Immature natural killer cell (primary cell): ENCODE results near the gene TFB1M. TPM values are rescaled to one million over a fixed set of nuclear protein-coding genes. Genes with fewer than 3 reads are reported as not detected.

Experiments used
- DNase-seq, 3 donors: peaks; one replicate each; pipeline ENCODE4 v3.0.0; 2022; ENCODE audit warnings: mixed read lengths in 1 of 3
- H3K27ac Mint-ChIP-seq, 6 donors: one replicate each; pipeline ENCODE4 v1.8.0; 2020; ENCODE audit warnings: mixed read lengths in 6 of 6, mild to moderate bottlenecking in 5 of 6, inconsistent platforms in 4 of 6, moderate library complexity in 3 of 6
- H3K27me3 Mint-ChIP-seq, 3 donors: one replicate each; pipeline ENCODE4 v1.8.0; 2020 to 2021; ENCODE audit warnings: low read depth in 3 of 3, mild to moderate bottlenecking in 3 of 3, mixed read lengths in 3 of 3, moderate library complexity in 3 of 3, inconsistent platforms in 1 of 3
- H3K36me3 Mint-ChIP-seq, 3 donors: one replicate each; pipeline ENCODE4 v1.8.0; 2020; ENCODE audit warnings: mixed read lengths in 3 of 3, inconsistent platforms in 2 of 3, mild to moderate bottlenecking in 2 of 3
- H3K4me1 Mint-ChIP-seq, 2 donors: one replicate each; pipeline ENCODE4 v1.8.0; 2020; ENCODE audit warnings: inconsistent platforms in 2 of 2, mild to moderate bottlenecking in 2 of 2, mixed read lengths in 2 of 2, moderate library complexity in 1 of 2
- H3K4me3 Mint-ChIP-seq, 5 donors: one replicate each; pipeline ENCODE4 v1.8.0; 2020; ENCODE audit warnings: mild to moderate bottlenecking in 5 of 5, mixed read lengths in 5 of 5, inconsistent platforms in 3 of 5, moderate library complexity in 3 of 5
- H3K9me3 Mint-ChIP-seq, 6 donors: one replicate each; pipeline ENCODE4 v1.8.0; 2020; ENCODE audit warnings: mild to moderate bottlenecking in 6 of 6, mixed read lengths in 6 of 6, inconsistent platforms in 4 of 6, moderate library complexity in 3 of 6
- polyA plus RNA-seq, 3 donors: library from polyadenylated mRNA; unstranded; fragments of 300-500 nt; fragmentation: Illumina TruSeq; gene quantifications; one replicate each; pipeline ENCODE4 v1.2.3, GENCODE V29; 2021

Gene TFB1M
- polyA plus RNA-seq, 3 donors from 2014 or later: 7.8 to 16.1 (median 10.6) TPM

DNA sequence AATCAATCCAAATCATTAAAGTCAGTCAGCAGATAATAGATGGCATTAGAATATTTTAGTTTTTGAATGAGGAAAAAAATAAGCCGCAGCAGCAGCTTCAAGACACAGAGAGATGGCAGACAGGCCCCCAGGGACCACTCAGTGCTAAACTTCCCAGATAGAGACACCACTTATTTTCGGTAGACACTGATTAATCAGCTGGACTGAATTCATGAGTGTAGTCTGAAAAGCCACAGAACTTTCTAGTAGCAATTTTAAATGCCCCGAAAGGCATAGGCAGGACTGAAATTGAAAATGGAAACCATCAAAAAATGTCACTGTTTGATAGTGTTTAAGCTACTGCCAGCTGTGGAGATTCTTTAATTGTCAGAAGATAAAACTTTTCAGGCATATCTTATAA lies 53.6 kb downstream of the TFB1M start:
- DNase-seq: no peak
- Mint-ChIP-seq H3K4me3 (no peak overlapping the region), H3K9me3 (no peaks in the 10 kb centered on the region), H3K27ac (no peak overlapping the region), H3K4me1 (peaks cover 0 to 5% of the 10 kb centered on the region in 2 donors), H3K27me3 (peaks cover 0 to 2% (median 0%) of the 10 kb centered on the region in 3 donors), H3K36me3 (peaks cover 13 to 40% (median 23%) of the 10 kb centered on the region in 3 donors)

DNA sequence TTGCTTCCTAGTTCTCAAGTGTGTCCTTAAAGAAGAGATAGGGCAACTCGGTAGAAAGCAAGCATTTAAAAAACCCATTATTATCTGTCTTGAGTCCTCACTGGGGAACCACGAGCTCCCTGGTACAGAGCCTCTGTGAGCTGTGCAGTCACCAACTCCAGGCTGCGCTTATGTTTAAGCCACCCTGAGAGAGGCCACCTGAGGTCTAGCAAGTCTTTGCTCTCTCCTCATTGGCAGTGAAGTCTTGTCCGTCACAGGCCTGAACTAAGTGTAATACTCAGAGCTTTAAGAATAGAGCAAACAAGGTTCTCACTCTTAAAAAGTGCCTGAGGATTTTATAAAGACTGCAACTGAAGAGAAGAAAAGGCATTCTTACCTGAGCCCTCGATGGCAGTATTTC lies 54.4 kb downstream of the TFB1M start:
- Mint-ChIP-seq H3K9me3 (no peaks in the 10 kb centered on the region), H3K4me3 (no peak overlapping the region), H3K27ac (no peak overlapping the region), H3K4me1 (peaks cover 0 to 5% of the 10 kb centered on the region in 2 donors), H3K27me3 (peaks cover 0 to 2% (median 0%) of the 10 kb centered on the region in 3 donors), H3K36me3 (peaks cover 13 to 42% (median 23%) of the 10 kb centered on the region in 3 donors)
- no peak for DNase-seq

DNA sequence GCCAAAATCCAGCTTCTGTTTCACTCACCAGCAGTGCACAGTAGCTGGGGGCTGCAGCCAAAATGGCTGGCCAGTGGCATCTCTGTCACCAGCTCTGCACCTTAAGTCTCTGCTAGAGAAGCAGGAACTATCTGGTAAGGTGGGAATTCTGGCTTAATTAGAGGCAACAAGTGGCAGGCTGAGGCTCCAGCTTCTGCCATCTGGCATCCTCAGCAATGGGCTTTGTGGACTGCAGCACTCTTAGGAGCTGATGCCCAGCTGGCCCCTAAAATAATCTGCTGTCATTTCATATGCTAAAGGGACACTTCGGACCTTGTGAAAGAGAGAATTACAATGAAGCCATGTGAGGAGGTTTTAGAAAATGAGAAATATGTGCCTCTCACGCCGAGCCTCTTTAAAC lies 55.1 kb downstream of the TFB1M start:
- Mint-ChIP-seq H3K27ac (no peak overlapping the region), H3K4me1 (peaks cover 4 to 5% of the 10 kb centered on the region in 2 donors), H3K4me3 (no peak overlapping the region), H3K9me3 (no peaks in the 10 kb centered on the region), H3K27me3 (peaks cover 0 to 2% (median 0%) of the 10 kb centered on the region in 3 donors), H3K36me3 (peaks cover 9 to 48% (median 23%) of the 10 kb centered on the region in 3 donors)
- no peak for DNase-seq

DNA sequence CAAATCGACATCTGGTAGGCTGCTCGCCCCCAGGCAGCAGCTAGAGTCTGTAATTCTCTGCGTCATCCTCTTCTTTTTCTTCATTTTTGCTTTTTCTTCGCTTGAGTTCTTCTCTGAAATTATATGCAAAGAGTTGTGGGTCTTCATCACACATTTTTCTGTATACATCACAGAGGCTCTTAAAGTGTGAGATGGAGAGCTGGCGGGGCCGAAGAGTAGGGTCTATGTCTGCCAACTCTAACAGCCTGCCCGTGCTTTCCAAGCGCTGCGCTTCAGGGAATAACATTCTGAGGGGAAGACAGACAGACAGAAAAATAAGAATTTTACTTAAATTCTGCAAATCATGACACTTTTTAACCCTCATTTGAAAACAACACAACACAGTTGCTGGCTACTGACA lies 56.5 kb downstream of the TFB1M start:
- H3K27me3 Mint-ChIP-seq: peaks cover 0 to 2% (median 0%) of the 10 kb centered on the region in 3 donors
- DNase-seq: no peak
- H3K36me3 Mint-ChIP-seq: peaks cover 9 to 49% (median 24%) of the 10 kb centered on the region in 3 donors
- H3K27ac Mint-ChIP-seq: no peak overlapping the region
- no peak overlapping the region for H3K4me3 Mint-ChIP-seq
- H3K9me3 Mint-ChIP-seq: no peaks in the 10 kb centered on the region
- H3K4me1 Mint-ChIP-seq: peaks cover 5 to 6% of the 10 kb centered on the region in 2 donors

DNA sequence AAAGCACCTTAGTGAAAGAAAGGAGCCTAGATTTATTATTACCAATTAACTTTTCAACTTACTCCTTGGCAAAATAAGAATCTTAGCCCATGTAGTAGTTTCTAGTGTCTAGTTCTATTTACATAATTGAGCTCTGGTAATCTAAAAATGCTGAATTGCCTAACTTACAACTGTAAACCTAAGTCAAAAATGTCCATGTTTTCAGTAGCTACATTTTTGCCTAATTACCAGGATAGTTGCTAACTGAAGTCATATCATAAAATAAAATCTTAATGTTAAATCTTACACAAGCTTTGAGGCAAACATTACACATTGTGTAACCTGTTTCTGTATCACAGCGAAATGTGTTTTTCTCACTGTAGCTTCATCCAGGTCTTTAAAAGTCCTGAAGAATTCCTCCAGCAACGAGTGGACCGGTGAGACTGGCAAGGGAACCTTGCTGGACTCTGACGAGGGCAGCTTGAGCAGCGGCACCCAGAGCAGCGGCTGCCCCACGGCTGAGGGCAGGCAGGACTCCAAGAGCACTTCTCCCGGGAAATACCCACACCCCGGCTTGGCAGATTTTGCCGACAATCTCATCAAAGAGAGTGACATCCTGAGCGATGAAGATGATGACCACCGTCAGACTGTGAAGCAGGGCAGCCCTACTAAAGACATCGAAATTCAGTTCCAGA lies 58.0 kb downstream of the TFB1M start:
- Mint-ChIP-seq H3K27me3 (peaks cover 0 to 2% (median 0%) of the 10 kb centered on the region in 3 donors), H3K4me1 (peaks cover 0 to 6% of the 10 kb centered on the region in 2 donors), H3K9me3 (no peaks in the 10 kb centered on the region), H3K27ac (peak overlapping the region in 1 of 6 donors; percentile 7), H3K36me3 (peaks cover 9 to 49% (median 27%) of the 10 kb centered on the region in 3 donors), H3K4me3 (no peak overlapping the region)
- no peak for DNase-seq

DNA sequence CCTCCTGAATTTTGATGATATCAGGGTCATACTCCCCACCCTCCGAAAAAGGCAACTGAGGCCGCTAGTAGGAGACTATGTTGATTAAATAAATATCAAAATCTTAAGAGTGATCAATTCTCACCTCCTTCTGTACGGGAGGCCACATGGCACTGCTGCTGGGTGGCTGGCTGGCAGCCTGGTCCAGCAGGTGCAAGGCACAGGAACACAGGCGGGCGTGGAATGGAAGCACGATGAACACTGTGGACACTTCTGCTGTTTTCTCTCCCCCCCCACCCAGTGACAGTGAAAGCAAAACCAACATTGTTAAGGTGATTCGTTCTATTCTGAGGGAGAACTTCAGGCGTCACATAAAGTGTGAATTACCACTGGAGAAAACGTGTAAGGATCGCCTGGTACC lies 60.1 kb downstream of the TFB1M start:
- no peak for DNase-seq
- peaks cover 15 to 39% (median 23%) of the 10 kb centered on the region in 3 donors for H3K36me3 Mint-ChIP-seq
- peak overlapping the region in 2 of 6 donors; percentile 48 to 73 for H3K27ac Mint-ChIP-seq
- no peaks in the 10 kb centered on the region for H3K9me3 Mint-ChIP-seq
- H3K4me3 Mint-ChIP-seq: peak overlapping the region in 1 of 5 donors; percentile 13
- H3K27me3 Mint-ChIP-seq: peaks cover 0 to 1% (median 0%) of the 10 kb centered on the region in 3 donors
- peaks cover 0 to 6% of the 10 kb centered on the region in 2 donors for H3K4me1 Mint-ChIP-seq

DNA sequence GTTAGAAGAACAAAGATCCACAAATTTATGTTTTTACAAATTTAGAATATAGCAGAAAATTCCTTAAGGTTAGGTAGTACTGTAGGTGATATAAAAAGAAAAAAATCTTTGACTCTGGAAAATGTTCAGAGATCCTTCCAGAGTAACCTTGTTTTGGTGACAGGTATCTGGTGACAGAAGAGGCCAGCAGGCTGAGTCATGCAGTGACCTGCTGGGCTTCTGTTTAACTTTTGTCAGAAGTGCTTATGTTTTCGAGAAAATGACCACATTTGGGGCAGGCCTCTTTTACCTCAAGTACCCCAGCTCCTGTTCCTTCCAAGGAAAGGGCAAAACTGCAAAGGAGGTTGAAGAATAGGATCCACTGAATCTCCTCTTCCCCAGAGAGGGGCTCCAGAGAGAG lies 60.9 kb downstream of the TFB1M start:
- no peak overlapping the region for H3K4me3 Mint-ChIP-seq
- H3K36me3 Mint-ChIP-seq: peaks cover 19 to 32% (median 20%) of the 10 kb centered on the region in 3 donors
- peaks cover 0 to 1% (median 0%) of the 10 kb centered on the region in 3 donors for H3K27me3 Mint-ChIP-seq

DNA sequence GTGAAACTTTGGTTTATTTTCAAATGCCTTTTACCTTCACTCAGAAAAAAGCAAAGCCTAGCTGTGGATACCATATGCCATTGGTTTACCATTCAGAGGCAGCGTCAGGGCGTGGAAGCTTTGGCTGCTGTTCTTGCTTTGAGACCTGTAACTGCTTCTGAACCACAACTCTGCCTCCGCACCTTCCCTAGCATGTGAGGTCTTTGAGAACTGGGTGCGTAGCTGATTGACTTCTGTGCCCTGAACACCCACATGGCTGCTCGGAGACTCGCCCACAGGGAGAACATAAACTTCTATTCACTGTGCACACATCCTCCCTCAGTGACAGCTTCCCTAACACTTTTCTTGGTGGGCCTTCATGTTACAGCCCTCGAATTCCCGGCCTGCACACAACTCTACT lies 61.7 kb downstream of the TFB1M start:
- no peak overlapping the region for H3K4me3 Mint-ChIP-seq
- DNase-seq: no peak
- peaks cover 17 to 27% (median 18%) of the 10 kb centered on the region in 3 donors for H3K36me3 Mint-ChIP-seq
- H3K4me1 Mint-ChIP-seq: peaks cover 0 to 6% of the 10 kb centered on the region in 2 donors
- peaks cover 0 to 1% (median 0%) of the 10 kb centered on the region in 3 donors for H3K27me3 Mint-ChIP-seq
- no peak overlapping the region for H3K27ac Mint-ChIP-seq
- H3K9me3 Mint-ChIP-seq: no peaks in the 10 kb centered on the region

More for the DNA sequence above, 60.9 kb downstream of the TFB1M start:
- DNase-seq: no peak
- Mint-ChIP-seq H3K4me1 (peaks cover 0 to 6% of the 10 kb centered on the region in 2 donors), H3K9me3 (no peaks in the 10 kb centered on the region), H3K27ac (peak overlapping the region in 3 of 6 donors; percentile 26 to 51 (median 48))

DNA sequence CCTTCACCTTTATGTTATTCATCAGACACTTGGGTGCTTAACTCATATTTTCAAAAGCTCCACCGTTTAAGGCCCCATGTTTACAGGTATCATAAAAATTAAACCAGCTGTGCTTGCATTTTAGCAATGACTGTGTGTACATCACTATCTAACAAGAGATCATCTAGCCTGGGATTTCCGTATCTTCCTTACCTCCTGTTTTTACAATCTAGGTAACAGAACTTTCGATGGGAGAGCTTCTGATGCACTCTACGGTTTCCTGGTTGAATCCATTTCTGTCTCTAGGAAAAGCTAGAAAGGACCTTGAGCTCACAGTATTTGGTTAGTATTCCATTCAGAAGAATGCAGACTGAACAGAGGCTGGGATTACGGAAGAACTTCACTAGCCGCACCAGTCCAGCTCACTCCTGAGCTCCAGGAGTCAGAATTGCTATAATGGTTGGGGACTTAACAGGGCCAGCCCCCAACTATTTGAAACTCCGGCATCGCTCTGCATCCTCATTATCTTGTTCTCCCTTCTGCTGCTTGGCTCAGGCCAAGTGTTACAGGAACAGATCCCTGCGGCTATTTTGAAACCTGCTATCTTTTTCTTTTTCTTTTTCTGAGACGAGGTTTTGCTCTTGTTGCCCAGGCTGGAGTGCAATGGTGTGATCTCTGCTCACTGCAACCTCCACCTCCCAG lies 63.4 kb downstream of the TFB1M start:
- Mint-ChIP-seq H3K4me3 (no peak overlapping the region), H3K27me3 (peaks cover 0 to 1% (median 0%) of the 10 kb centered on the region in 3 donors), H3K36me3 (peaks cover 11 to 21% (median 13%) of the 10 kb centered on the region in 3 donors), H3K4me1 (peaks cover 0 to 6% of the 10 kb centered on the region in 2 donors), H3K9me3 (no peaks in the 10 kb centered on the region), H3K27ac (no peak overlapping the region)
- no peak for DNase-seq

DNA sequence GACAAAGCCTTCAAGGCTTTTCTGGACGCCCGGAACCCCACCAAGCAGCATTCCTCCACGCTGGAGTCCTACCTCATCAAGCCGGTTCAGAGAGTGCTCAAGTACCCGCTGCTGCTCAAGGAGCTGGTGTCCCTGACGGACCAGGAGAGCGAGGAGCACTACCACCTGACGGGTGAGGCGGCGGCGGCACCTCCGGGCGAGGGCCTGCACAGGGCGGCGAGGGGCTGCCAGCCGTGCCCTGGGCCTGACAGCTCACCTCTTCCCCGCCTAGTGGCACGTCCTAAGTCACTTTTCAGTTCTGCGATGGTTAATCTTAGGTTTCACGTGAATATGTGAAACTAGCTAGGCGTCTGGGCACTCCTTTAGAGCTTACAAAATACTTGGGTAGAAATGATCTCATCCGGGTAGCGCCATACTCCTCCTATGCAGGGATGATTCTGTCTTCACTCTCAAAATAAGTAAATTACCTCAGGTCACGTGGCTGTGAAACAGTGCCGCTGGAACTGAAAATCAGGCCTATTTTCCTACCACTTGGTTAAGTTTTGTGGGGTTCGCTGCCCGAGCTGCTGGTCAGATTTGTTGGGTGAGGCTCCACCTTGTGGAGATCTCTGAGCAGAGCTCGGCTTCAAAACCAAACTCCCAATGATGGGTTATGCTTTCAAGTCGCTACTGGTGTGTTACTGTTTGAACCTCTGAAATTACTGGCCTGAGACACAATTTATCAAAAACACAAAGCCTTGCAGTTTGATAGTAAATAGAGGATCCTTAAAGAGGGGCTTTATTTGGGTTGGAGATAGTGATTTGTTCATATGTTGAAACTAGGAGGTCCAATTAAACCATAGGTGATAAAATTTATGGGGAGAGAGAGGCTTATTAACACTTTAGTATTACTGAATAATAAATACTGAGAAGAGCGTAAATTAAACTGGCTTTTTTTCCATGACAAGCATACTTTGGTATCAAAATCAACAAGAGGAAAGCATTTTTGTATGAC lies 66.0 kb downstream of the TFB1M start:
- Mint-ChIP-seq H3K4me1 (no peaks in the 10 kb centered on the region), H3K27me3 (peaks cover 0 to 3% (median 0%) of the 10 kb centered on the region in 3 donors), H3K4me3 (no peak overlapping the region), H3K27ac (no peak overlapping the region), H3K36me3 (peaks cover 3 to 11% (median 4%) of the 10 kb centered on the region in 3 donors), H3K9me3 (no peaks in the 10 kb centered on the region)
- peak in 1 of 3 donors; percentile 18 for DNase-seq

DNA sequence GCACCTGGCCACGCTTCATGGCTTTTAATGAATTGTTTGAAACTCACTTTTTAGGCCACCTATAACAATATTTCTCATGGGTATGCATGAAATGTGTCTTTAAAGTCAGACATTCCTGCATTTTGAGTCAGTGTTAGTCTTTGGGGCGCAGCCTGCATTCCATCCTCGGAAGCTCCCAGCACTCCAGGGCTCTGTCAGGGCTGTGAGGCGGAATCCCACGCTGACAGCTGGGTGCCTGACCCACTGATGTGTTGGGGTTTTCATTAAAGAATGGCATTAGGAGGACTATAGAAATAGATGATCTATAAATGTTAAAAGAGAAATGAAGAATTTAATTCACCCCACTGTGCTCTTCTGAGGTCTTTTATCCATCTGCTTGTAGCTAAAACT lies 66.7 kb downstream of the TFB1M start:
- no peak overlapping the region for H3K4me3 Mint-ChIP-seq
- no peaks in the 10 kb centered on the region for H3K9me3 Mint-ChIP-seq
- H3K27me3 Mint-ChIP-seq: peaks cover 0 to 3% (median 0%) of the 10 kb centered on the region in 3 donors
- no peak for DNase-seq
- H3K4me1 Mint-ChIP-seq: no peaks in the 10 kb centered on the region
- H3K36me3 Mint-ChIP-seq: peaks cover 1 to 11% (median 3%) of the 10 kb centered on the region in 3 donors
- peak overlapping the region in 1 of 6 donors; percentile 7 for H3K27ac Mint-ChIP-seq

DNA sequence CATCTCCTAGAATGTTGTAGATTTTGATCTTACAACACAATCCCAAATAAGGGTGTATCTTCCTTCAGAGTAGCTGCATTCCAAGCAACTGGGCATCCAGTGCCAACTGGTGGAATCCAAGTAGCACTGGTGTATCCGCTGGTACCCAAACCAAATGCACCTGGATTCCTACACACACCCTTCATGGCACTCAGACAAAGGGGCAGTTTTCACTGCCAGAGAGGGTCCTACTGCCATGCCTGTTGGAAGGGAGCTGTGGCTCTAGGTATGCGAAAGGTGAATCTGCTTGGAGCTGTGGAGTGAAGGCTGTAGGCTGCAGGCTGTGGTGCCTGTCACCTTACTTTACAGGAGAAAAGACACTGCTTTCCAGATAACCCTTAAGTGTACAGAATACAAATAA lies 67.5 kb downstream of the TFB1M start:
- no peak overlapping the region for H3K4me3 Mint-ChIP-seq
- H3K9me3 Mint-ChIP-seq: no peaks in the 10 kb centered on the region
- H3K27me3 Mint-ChIP-seq: peaks cover 2 to 3% (median 2%) of the 10 kb centered on the region in 3 donors
- no peak for DNase-seq
- no peaks in the 10 kb centered on the region for H3K4me1 Mint-ChIP-seq
- H3K27ac Mint-ChIP-seq: no peak overlapping the region
- peaks cover 0 to 11% (median 3%) of the 10 kb centered on the region in 3 donors for H3K36me3 Mint-ChIP-seq

DNA sequence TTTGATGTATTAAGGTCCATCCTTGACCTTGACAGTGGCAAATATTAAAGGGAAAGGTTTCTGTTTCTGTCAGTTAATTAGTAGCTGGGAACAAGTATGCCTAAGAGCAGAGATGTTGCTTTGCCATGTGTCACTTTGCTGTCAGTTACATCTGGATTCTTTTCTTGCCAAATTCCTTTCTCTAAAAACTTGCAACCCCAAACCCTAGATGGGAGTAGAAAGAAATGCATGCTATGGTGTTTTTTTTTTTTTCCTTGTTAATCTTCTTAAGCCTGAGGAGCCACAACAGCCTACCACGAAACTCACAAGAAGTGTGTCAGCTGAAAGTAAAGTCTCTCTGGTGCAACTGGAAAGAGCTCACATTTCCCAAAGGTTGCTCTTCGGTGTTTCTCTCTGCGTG lies 68.5 kb downstream of the TFB1M start:
- H3K9me3 Mint-ChIP-seq: no peaks in the 10 kb centered on the region
- no peaks in the 10 kb centered on the region for H3K4me1 Mint-ChIP-seq

More for the DNA sequence above, 68.5 kb downstream of the TFB1M start:
- no peak for DNase-seq
- Mint-ChIP-seq H3K36me3 (peaks cover 0 to 11% (median 3%) of the 10 kb centered on the region in 3 donors), H3K4me3 (no peak overlapping the region), H3K27ac (no peak overlapping the region), H3K27me3 (peaks cover 2 to 5% (median 3%) of the 10 kb centered on the region in 3 donors)
